ENCODE data around the gene DCAF8.

The DCAF8 gene

DNA sequence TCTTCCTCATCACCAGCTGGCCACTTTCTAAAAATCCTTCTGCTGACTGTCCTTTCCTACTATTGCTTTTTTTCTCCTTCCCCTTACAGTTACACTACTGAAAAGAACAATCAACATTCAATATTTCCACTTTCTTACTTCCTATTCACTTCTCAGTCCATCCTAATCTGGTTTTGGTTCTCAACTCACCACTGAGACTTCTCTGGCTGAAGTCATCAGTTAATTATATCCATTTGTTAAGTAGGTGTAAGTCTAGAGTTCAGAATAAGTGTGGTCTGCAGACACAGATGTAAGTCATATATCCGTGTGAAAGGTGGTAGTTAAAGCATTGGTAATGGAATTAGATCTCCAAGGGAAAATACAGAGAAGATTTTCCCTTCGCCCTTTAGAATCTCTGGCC lies 35.7 kb downstream of the DCAF8 start:
- DNase-seq (ENCODE audit: low read depth in 2 of 2), result no peak

DNA sequence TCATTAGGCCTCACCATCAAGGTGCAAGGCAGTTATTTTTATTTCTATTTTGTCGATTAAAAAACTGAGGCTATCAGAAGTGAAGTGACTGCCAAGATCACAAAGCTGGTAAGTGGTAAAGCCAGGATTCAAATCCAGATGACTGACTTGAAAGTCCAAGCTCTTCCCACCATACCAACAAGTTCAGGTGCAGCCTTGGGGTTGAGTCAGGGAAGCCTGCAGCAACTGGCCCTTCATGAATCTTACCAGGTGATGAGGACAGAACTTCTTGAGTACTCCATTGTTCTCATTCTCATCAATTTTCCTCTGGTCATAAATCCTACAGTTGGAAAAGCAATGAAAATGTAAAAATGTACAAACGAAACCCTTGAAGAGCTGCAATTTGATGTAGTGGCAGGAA lies 37.0 kb downstream of the DCAF8 start:
- DNase-seq (ENCODE audit: low read depth in 2 of 2), result no peak

DNA sequence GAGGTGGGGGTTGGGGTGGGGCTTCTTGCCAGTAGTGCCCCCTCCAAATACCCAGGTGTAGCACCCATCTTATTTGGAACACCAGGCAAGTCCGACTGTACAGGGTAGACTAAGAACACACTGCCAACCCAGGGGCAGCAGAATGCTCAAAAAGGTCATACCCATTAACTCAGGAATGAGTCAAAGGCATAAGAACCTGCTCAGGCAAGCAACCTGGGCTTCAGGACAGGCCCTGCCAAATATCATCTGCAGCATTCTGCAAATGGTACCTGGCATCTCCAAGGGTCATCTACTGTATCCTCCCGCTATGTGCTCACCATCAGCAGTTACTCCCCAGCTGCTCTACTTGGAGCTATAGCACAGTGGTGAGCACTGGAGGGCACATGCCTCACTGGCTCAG lies 37.7 kb downstream of the DCAF8 start:
- no peak for DNase-seq (ENCODE audit: low read depth in 2 of 2)

DNA sequence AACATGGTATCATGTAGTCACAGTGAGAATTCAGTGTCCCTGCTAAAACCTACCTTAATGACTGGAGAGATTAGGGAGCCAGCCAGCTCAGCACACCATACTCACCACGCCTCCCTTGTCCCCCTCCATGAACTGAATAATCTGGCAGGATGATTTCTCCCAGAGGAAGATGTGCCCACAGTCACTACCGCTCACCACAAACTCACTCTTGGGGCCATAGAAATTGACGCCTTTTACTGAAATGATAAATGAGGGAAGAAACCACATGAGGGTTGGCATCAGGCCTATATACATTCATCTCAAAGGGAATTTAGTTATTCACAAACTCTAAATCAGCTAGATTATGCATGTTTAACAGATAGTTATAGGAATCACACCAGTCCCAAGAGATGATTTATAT lies 39.8 kb downstream of the DCAF8 start:
- DNase-seq (ENCODE audit: low read depth in 2 of 2), result no peak

DNA sequence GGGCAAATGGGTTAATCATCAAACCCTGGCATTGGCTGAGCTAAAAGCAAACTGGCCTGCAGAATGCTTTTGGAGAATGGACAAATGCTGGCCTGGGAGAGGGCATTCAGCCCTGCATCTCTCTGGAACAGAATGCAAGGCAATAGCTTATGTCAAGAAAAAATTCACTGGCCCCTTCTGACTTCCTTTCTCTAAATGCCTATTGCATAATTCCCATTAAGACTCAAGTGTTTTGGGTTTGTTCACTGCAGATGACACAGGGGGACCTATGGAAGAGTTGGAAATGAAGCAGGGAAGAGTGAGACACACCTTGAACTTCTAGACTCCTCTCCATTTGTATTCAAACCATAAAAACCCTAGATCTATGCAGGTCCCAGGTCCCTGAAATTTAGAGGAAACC lies 41.3 kb downstream of the DCAF8 start:
- no peak for DNase-seq (ENCODE audit: low read depth in 2 of 2)

DNA sequence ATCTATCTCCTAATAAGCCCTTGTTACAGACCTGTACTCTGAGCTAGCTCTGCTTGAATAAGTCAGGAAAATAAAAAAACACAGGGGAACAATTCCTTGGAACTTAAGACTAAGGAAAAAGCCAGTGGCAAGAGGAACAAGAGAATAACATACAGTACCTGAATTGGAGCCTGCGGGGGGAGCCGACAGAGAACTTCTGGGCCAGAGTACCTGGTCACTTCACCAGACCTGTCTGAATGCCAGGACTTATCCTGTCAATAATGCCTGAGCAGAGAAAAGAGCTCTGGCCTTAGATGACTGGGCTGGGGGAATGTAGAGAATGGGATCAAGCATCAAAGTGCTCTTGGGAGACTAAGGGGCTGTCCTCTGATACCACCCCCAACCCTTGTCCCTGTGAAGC lies 42.0 kb downstream of the DCAF8 start:
- no peak for DNase-seq (ENCODE audit: low read depth in 2 of 2)

DNA sequence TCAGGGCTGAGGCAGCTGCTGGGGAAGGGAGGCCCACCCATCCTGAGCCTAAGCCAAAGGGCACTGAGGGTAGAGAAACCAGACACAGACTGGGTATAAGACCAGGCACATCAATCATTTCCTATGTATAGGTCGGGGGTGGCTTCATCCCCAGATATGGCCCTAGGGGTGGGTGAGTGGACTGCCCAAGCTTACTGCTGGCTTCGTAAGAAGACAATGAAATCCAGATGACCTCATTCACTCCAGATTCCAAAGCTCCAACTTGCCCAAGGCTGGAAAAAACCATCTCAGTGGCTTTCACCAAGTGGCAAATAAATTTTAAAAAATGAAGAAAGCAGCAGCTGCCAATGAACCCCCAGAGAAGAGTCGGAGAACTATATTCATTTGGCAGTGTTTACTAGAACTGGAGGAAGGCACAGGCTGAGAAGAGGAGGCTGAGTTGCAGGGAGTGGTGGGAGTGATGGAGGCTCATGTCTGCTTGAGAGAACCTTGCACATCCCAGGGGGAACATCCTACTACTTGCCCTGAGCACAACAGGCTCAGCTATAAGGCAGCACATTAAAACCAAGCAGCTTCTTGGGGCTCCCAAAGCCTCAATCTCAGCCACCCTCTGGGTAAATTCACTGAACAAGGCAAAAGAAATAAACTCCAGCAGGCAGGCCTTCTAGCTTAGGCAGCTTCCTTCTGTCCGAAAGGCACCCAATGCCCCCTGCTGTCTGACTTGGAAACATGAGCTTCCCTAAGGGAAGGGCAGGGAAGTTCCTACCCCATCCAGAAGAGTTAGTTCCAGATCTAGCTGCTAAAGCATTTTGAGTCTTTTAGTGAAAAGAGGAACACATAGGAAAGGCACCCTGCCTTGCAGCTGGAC lies 43.1 kb downstream of the DCAF8 start:
- no peak for DNase-seq (ENCODE audit: low read depth in 2 of 2)

DNA sequence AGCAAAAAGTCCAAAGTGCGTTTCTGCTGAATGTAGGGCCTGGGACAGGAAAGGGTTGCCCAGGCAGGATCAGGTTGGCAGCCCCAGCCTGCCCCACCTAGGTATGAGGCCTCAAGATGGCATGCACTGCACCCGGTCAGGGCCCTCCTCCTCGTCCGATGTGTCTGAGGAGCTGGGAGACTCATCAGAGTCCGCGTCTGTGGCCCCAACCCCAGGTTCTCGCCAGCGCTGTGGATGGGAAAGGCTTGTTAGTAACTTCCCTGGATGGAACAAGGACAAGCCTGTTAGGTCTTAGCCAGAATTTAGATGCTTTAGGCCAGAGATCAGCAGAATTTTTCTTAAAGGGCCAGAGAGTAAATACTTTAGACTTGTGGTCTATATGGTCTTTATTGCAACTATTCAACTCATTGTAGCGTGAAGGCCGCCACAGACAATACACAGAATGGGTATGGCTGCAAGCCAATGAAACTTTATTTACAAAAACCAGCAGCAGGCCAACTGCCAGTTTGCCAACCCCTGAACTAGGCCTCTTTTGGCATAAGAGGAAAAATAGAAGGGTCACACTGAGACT lies 44.8 kb downstream of the DCAF8 start:
- DNase-seq (ENCODE audit: low read depth in 2 of 2), result no peak

DNA sequence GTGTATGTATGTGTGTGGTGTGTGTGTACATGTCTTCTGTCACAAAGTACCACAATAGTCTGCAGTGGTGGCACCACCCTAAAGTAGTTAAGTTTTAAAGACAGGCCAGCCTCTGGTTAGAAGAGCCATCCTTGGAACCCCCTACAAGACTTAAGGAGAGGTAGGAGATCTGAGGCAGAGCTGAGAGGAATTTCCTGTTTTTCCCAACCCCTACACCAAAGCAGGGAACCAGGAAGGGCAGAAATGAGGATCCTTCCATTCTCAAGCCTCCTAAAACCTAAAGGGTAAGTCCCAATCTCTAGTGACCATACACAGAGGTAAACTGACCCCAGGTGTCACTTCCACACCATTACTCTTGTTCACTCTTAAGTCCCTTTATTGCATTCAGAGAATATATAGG lies 46.0 kb downstream of the DCAF8 start:
- DNase-seq (ENCODE audit: low read depth in 2 of 2), result no peak

DNA sequence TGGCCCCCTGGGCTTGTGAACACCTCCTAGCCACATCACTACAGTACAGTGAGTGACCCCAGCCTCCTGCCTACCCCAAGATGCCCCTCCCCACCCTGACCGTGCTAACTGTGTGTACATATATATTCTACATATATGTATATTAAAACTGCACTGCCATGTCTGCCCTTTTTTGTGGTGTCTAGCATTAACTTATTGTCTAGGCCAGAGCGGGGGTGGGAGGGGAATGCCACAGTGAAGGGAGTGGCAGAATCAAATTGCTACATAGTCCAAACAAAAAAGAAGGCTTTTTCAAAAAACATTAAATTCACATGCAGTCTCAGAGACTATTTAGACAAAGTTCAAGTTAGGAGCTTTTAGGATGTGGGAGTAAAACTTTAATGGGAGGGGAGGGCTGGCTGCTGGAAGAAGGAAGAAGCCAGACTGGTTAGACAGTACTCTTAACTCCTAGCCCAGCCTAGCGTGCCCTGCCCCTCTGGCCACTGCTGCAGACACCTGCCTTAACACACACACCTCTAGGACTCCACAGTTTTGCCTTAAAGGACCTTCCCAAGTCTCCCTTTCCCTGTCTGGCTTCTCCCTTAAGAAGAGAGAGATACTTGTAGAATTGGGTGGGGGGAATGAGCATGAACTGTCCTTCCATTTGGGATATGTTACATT lies 47.7 kb downstream of the DCAF8 start:
- no peak for DNase-seq (ENCODE audit: low read depth in 2 of 2)

DNA sequence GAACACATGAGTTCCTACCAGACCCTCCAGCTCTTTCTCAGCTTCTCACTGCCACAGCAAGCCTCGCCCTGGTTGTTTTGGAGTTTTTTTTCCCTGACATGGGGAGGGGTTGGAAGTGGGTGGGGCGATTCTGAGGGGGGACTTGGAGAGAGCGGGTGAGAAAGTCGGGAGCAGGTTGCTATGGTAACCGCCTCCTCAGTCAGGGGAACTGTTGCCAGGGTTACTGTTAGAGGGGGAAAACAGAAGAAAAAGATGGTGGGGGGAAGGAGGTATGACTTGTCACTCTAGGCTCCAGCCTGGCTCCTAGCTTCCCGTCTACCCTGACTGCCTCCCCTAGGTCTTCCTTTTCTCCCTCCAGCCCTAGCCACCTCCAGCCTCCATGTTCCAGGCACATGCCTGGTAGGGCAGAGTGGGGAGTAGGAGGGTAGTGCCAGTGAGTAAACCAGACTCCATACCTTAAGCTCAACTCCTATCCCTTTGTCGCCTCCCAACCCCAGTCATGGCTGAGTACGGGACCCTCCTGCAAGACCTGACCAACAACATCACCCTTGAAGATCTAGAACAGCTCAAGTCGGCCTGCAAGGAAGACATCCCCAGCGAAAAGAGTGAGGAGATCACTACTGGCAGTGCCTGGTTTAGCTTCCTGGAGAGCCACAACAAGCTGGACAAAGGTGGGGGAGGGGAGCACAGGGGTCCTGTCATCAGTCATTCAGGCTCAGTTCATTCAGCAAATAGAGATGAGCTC lies 51.1 kb downstream of the DCAF8 start:
- DNase-seq (ENCODE audit: low read depth in 2 of 2), result no peak

DNA sequence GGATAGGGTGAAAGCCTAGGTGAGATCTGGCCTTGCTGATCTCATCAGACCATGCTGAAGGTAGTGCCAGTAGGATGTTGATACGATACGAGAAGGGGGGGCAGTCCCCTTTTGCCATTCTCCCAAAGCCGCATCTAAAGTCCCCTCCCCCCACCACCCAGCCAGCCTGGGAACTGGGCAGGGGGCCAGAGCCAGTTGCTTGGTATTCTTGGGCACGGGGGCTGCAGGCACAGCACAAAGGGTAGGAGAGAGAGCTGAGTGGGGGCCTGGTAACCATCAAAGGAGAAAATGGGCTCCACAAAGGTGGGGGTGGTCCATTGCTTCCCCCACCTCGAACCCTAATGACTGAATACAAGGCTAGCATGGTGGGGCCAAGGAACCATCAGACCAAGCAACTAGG lies 51.8 kb downstream of the DCAF8 start:
- DNase-seq (ENCODE audit: low read depth in 2 of 2), result no peak

DNA sequence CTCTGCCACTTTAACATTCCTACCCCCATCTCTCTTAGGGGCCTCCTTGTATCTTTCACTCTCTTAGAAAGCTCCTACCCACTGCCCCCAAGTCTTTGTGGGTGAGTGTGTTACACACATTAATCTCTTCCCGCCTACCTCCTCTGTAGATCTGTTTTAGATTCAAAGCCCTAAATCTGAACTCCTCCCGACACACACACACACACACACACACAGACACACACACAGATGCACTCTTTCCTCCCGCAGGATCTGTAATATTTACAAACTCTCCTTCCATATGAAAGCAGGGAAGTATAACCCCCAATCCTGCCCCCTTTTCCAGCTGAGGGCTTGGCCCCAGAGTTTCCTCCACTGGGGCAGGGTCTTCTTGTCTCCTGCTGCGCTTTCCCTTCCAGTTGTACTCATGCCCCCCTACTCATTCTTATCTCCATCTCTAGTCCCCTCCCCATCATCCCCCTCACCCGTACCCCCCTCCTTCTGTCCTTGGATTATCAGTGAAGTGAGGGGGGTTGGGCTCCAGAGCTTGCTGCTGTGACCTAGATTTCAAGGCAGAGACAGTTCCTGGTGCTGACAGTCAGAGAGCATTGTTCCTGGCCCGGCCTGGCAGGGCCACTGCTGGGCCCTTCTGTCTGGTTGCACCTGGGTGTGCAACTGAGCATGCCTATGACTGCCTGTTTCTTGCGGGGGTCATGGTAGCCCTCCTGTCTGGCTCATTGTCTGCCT lies 52.9 kb downstream of the DCAF8 start:
- DNase-seq (ENCODE audit: low read depth in 2 of 2), result no peak

DNA sequence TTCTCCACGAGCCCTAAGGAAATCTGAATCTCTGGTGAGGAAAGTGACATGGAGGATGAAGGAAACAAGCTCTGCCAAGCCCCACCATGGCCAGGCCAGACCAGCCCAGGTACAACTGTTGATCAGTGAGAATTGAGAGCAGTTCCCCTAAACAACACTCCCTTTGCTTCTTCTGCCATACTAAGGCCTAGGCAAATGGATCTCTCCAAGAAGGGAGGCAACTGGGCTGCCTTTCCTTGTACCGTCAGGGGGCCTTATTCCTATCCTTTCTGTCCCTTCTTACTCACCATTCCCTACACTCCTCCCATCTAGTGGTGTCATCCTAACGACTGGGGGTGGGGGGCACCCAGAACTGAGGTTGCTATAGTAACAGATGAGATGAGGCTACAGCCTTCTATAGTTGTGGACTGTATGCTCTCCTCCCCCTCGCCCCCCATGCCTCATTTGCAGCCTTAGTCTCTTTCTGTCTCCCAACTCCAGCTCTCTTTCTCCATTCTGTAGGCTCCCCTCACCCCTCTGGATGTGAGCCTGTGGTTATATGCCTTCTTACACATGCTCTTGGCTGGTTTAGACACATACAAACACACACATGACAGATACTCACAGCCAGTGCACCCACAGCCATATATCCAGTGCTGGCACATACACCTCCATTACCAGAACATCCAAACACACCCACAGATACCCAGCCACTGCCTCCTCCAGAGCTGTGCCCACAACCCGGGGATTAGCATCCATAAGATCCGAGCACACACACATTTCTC lies 53.6 kb downstream of the DCAF8 start:
- DNase-seq (ENCODE audit: low read depth in 2 of 2), result no peak

DNA sequence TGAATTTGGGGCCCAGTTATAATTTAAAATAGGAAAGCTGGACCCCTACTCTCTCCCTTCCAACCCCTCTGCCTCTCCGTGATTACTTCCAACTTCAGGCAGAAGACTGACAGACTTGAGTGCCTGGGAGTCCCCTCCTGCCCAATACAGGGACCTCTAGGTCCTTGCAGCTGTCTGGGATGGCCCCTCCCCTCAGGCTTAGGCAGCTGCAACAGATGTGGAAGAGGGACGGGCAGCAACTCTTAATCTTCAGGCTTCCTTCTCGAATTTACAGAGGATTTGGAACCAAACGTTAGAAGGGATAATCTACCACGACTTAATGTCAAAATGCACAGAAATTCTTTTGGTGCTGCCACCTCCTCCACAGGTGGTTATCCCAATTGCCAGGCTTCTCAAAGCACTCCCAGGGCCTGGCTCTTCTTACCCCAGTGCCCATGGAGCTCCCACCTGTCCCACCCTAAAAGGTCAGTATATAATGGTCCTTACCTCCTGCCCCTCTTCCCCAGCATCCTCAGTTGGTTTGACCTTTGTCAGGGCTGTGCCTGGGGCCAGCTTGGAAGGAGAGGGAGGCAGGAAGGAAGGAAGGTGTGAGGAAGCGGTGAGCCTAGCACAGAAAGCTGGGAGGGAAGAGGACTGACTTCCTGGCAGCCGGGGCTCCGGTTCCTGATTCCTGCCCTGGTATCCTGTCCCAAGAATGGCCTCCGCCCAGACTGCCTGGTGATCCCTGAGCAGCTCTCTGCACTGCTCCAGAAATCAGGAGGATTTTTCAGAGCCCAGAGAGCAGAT lies 54.4 kb downstream of the DCAF8 start:
- no peak for DNase-seq (ENCODE audit: low read depth in 2 of 2)

DNA sequence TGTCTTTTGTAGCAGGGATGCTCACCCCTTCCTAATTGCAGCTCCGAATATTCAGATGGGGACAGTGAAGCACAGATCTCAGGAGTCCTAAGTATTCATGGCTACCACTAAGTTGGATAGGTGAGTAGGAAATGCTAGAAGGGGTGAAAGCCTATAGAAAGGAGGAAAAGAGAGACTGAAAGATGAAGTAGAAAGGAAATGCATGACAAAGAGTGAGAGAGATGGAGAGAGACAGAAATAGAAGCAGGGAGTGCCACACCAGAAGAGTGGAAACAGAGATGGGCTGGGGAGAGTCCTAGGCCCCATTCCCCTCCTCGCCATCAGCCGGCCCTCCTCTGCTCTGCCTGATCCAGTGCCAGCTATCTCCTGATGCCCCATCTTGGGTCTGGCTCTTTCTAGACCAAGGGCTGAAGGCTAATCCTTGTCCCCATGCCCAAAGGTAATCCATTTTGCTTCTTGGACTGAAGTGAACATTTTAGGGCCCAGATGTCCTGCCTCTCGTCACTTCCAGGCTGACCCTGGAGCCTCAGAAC lies 55.2 kb downstream of the DCAF8 start:
- no peak for DNase-seq (ENCODE audit: low read depth in 2 of 2)

DNA sequence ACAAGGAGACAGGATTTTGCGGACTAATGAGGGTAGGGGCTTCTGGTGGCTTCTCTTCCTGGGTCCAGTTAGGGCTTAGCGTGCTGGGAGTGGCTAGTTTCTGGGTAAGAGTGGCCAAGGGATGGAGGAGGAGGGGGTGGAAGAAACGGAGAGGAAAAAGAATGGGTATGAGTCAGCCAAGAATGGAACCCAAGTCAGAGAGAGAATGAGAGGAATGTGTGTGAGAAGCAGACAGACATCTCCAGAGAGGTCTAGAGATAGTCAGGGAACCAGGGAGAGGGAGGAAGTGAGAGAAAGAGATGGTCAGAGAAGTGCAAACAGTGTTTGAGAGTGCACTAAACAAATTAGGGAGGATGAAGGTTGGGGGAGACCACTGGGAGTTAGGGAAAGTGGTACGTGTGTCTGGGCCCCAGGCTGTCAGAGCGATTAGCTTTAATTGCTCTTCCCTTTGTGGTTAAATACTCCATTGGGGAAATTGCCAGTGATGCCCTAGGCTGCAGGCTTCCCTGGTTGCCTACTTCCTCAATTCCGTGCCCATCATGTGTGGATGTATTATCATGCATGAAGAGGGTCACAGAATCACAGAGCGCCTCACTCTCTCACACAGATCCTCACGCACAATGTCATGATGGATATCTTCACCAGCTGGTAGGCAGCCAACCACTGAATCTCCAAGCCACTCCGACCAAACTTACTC lies 55.8 kb downstream of the DCAF8 start:
- no peak for DNase-seq (ENCODE audit: low read depth in 2 of 2)

DNA sequence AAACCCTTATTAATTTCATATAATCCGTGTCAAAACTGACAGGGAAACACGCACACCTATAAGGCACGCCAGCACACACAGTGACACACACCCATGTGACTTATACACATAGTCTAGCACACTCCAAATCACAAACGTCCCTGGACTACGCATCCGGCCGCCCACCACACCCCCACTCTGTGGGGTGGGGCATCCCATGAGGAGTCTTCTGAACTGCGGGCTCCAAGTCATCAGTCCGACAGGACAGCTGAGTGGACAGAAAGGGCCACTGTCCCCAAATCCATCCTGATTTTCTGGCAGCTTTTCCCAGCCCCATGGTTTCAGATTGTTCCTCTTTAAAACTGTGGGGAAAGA lies 56.3 kb downstream of the DCAF8 start:
- peak in 1 of 2 donors; percentile 16 for DNase-seq (ENCODE audit: low read depth in 2 of 2)

All from stimulated activated CD8-positive, alpha-beta memory T cell treated with anti-CD3 and anti-CD28 coated beads, Interleukin-2, amount 100 ng/mL, for 1 hour (primary cell).